ENCODE measurements around the gene FAM3C. TPM values are rescaled to one million over a fixed set of nuclear protein-coding genes. Genes with fewer than 3 reads are reported as not detected.
A peak's percentile ranks its signal among the peaks of the same experiment; 100 is the strongest.
"Not testable (repeated sequence)": the region's sequence is repeated elsewhere in the genome, so short reads cannot be mapped to it uniquely, and the experiment has no call there.

FAM3C gene
- total RNA-seq, 2 experiments from 2014 or later, result 13.3 to 14.9 TPM

DNA sequence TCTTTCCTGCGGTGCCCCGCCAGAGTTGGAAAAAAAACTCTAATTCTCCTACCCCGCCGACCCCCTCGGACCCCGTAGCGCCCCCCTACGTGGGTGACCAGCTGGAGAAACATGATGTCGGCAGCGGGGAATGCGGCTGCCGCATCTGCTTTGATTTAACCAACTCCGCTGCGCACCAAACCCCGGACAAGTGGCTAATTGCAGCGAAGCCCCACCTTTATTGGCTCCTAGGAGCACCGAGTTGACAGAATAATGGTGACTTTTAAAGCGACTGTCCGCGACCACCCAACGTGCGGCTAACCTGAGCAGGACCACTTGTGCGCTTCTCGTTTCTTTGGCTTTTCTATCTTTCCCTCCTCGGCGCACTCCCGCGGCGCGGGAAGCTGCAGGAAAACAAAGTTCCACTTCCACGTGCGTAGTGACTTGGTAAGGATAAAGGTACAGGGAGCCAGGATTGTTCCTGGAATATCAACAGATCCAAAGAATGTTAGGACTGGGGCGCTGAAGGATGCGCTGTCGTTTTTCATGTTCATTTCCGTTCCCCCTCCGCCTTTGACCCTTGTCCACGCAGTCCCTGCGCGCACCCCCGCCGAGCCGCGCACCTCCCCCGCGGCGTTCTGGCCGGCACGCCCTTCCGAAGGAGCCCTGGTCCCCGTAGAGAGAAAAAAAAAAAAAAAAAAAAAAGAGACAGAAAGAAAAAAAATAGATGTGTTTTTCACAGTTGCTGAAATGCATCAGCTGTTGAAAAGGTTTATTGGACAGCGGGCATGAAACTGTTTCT lies 65.9 kb downstream of the FAM3C start:
- ATAC-seq (no peak), DNase-seq (peak; percentile 14)
- intact Hi-C loops (cut with DNase I, micrococcal nuclease), result no loop called here
- ChIA-PET CTCF (interaction anchor here (0.7 to 1.2 kb wide), 6 partner anchors 8 to 101 kb away, joined by 3 to 4 read pairs (median 3); no protein-coding TSS in a partner anchor), POLR2A (no interaction called here)
- peak overlapping the region; percentile 8 for H3K4me3 Mint-ChIP-seq
- no peak overlapping the region for H3K27ac Mint-ChIP-seq
- H3K9me3 Mint-ChIP-seq (ENCODE audit: low read depth), result no peaks in the 10 kb centered on the region
- peaks cover 19% of the 10 kb centered on the region for H3K4me1 Mint-ChIP-seq
- H3K36me3 Mint-ChIP-seq (ENCODE audit: low read depth), result no peaks in the 10 kb centered on the region
- H3K27me3 Mint-ChIP-seq, result peaks cover 54% of the 10 kb centered on the region

DNA sequence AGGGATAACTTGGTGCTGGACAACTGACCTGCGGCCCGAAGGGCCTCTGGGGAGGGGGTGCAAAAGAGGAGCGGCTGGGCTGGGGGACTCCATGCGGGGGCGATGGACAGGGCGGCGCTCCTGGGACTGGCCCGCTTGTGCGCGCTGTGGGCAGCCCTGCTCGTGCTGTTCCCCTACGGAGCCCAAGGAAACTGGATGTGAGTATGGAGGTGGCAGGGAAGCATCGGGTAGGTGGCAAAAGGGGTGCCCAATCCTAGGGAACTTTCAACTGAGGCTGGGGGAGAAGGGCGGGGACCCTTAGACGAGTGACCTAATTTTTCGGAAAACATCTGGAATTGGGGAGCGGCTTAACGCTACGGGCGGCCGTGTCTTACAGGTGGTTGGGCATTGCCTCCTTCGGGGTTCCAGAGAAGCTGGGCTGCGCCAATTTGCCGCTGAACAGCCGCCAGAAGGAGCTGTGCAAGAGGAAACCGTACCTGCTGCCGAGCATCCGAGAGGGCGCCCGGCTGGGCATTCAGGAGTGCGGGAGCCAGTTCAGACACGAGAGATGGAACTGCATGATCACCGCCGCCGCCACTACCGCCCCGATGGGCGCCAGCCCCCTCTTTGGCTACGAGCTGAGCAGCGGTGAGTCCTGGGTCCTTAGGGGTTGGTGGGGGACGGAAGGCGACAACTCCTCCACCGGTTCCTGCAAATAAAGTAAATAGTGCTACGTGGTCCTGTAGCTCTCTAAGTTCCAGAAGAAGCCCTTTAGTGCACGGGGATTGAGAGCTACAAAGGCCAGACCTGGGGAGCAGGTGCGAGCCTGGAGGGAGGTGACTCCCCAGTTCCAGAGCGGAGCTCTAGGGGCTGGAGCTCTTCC lies 66.7 kb downstream of the FAM3C start:
- DNase-seq (peak; percentile 52), ATAC-seq (peak; percentile 47)
- H3K9me3 Mint-ChIP-seq (ENCODE audit: low read depth), result no peaks in the 10 kb centered on the region
- H3K4me1 Mint-ChIP-seq, result peaks cover 19% of the 10 kb centered on the region
- H3K4me3 Mint-ChIP-seq, result peak overlapping the region; percentile 8
- H3K27me3 Mint-ChIP-seq, result peaks cover 52% of the 10 kb centered on the region
- H3K27ac Mint-ChIP-seq, result no peak overlapping the region
- ChIA-PET POLR2A (no interaction called here), CTCF (interaction anchor here (0.6 to 1.2 kb wide), 5 partner anchors 9 to 752 kb away, joined by 3 to 4 read pairs (median 3); no protein-coding TSS in a partner anchor)
- H3K36me3 Mint-ChIP-seq (ENCODE audit: low read depth), result no peaks in the 10 kb centered on the region
- intact Hi-C loops (cut with DNase I, micrococcal nuclease), result no loop called here

DNA sequence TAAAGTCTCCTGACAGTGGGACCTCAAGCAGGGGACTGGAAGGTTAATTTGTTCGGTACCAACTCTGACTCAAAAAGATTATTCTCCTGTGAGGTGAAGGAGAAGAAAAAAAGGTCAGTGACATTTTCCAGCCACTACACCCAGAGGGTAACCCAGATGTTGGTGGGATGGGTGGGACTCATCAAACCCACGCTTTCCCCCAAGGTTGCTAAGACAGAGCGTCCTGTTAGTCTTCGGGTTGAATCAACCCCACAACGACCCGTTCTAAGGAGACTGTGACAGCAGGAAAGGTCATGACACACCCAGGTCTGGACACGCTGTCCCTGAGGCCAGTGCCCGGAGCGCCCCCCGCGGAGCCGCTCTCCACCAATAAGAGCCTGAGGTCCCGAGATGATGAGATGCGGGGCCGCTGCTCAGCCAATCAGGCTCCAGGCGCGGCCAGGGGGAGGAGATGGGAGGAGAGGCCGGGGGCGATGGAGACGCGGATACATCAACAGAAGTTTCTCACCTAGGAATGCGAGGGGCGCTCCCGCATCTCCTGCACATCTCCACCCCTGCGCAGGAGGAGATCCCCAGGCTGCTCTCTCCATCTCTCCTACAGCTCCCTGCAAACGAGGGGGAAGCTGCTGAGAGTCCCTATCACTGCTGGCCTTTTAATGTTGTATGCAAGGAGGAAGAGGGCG lies 67.5 kb downstream of the FAM3C start, which contains the start of gene WNT16:
TSS of gene WNT16 (plus strand) at position 493 of the 683 bp plus-strand sequence. CDS start 293 bp downstream, outside the sequence.
- no peak within 1 kb of the TSS for H3K4me3 Mint-ChIP-seq
- no peaks in the 10 kb centered on the region for H3K36me3 Mint-ChIP-seq (ENCODE audit: low read depth)
- ChIA-PET POLR2A (no interaction called here), CTCF (interaction anchor here (0.6 to 1.2 kb wide), 2 partner anchors 23 to 753 kb away, joined by 3 read pairs; no protein-coding TSS in a partner anchor)
- peaks cover 48% of the 10 kb centered on the region for H3K27me3 Mint-ChIP-seq
- intact Hi-C loops (cut with DNase I, micrococcal nuclease), result no loop called here
- H3K9me3 Mint-ChIP-seq (ENCODE audit: low read depth), result no peaks in the 10 kb centered on the region
- ATAC-seq, result no peak
- peaks cover 19% of the 10 kb centered on the region for H3K4me1 Mint-ChIP-seq
- no peak for DNase-seq
- H3K27ac Mint-ChIP-seq, result no peak within 1 kb of the TSS

DNA sequence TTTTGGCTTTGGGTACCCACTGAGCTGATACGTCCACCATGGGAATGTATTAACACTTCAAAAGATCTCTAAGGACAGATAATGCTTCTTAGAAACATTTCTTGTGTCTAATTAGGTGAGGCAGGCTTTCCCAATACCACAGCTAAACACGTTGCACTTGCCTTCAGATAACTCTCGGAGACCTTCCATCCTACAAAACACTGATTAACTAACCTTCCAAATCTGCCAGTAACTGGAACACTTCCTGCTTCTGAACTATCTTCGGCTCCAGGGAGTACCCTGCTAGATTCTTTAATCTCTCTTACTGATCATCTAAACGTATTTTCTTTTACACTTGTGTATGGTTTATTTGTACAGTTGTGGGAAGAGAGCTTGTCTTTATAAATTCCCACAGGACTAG lies 68.4 kb downstream of the FAM3C start:
- intact Hi-C loops (cut with DNase I, micrococcal nuclease), result no loop called here
- Mint-ChIP-seq H3K27ac (no peak overlapping the region), H3K4me3 (no peak overlapping the region), H3K27me3 (peaks cover 50% of the 10 kb centered on the region), H3K9me3 (ENCODE audit: low read depth) (no peaks in the 10 kb centered on the region), H3K36me3 (ENCODE audit: low read depth) (no peaks in the 10 kb centered on the region), H3K4me1 (peaks cover 19% of the 10 kb centered on the region)
- ATAC-seq (no peak), DNase-seq (no peak)
- ChIA-PET POLR2A (no interaction called here), CTCF (interaction anchor here (0.8 kb wide), 1 partner anchor 9 kb away, joined by 6 read pairs; no protein-coding TSS in a partner anchor)

DNA sequence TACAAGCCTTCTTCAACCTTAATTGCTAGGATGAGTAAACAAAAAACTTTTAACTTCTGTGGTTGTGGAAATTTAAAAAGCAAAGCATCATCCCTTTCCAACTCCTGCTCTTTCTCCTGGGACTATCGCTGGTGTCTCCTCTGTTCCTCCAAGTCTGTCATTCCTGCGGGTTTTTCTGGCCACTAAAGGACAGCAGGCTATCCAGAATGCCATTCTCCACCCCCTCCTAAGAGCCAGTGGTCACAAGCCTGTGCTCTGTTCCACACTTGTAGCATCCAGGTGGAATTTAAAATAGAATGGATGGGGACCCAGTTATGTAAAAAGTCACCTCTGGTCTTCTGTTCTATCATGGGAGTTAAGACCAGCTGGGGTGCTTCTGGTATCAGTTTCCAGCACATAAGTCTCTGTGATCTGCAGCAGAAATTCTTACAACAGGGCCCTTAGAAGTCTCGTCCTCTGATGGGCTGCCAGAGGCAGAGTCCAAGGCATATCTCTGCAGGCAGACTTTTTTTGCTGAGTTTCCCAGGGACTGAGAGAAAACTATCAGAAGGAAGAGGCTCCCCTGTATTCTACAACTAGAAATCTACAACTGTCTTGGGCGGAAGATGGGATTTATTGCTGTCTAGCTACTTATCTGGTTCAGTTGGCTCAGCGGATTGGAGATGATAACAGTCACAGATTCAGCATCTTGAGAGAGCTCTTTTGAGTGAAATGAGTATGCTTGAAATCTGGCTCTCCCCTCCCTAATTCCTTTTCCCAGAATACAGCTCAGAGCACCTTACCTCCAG lies 72.4 kb downstream of the FAM3C start:
- no peak for DNase-seq
- no peaks in the 10 kb centered on the region for H3K9me3 Mint-ChIP-seq (ENCODE audit: low read depth)
- no peaks in the 10 kb centered on the region for H3K36me3 Mint-ChIP-seq (ENCODE audit: low read depth)
- no peak for ATAC-seq
- H3K27me3 Mint-ChIP-seq, result peaks cover 30% of the 10 kb centered on the region
- intact Hi-C loops (cut with DNase I, micrococcal nuclease), result no loop called here
- ChIA-PET POLR2A (no interaction called here), CTCF (no interaction called here)
- H3K4me1 Mint-ChIP-seq, result peaks cover 4% of the 10 kb centered on the region
- H3K4me3 Mint-ChIP-seq, result no peak overlapping the region
- H3K27ac Mint-ChIP-seq, result no peak overlapping the region

DNA sequence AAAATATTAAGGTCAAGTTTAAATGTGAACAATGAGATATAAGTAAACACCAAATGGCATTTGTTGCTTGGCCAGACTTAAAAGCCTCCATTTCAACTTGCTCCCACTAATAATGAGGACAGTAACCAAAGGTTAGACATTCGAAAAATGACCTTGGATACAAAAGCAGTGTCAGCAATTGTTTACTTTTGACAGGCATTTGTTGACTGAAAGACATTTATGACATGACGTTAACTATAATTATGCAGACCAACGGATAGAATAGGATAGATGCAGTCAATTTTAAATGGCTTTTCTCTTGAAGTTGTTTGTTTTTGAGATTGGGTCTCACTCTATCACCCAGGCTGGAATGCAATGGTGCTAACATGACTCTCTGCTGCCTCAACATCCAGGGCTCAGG lies 73.6 kb downstream of the FAM3C start:
- Mint-ChIP-seq H3K4me3 (no peak overlapping the region), H3K9me3 (ENCODE audit: low read depth) (no peaks in the 10 kb centered on the region), H3K36me3 (ENCODE audit: low read depth) (no peaks in the 10 kb centered on the region), H3K27ac (no peak overlapping the region), H3K4me1 (no peaks in the 10 kb centered on the region), H3K27me3 (peaks cover 18% of the 10 kb centered on the region)
- ATAC-seq (no peak), DNase-seq (no peak)
- intact Hi-C loops (cut with DNase I, micrococcal nuclease), result no loop called here
- CTCF ChIA-PET, result no interaction called here
- POLR2A ChIA-PET, result no interaction called here

DNA sequence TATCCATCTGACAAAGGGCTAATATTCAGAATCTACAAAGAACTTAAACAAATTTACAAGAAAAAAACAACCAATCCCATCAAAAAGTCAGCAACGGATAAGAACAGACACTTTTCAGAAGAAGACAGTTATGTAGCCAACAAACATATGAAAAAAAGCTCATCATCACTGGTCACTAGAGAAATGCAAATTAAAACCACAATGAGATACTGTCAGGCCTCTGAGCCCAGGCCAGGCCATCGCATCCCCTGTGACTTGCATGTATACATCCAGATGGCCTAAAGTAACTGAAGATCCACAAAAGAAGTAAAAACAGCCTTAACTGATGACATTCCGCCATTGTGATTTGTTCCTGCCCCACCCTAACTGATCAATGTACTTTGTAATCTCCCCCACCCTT lies 80.9 kb downstream of the FAM3C start:
- H3K27ac Mint-ChIP-seq; CTCF ChIA-PET; POLR2A ChIA-PET; DNase-seq; ATAC-seq; H3K9me3 Mint-ChIP-seq (ENCODE audit: low read depth); intact Hi-C loops (cut with DNase I, micrococcal nuclease); H3K27me3 Mint-ChIP-seq; H3K4me3 Mint-ChIP-seq; H3K36me3 Mint-ChIP-seq (ENCODE audit: low read depth); H3K4me1 Mint-ChIP-seq: not testable (repeated sequence)

DNA sequence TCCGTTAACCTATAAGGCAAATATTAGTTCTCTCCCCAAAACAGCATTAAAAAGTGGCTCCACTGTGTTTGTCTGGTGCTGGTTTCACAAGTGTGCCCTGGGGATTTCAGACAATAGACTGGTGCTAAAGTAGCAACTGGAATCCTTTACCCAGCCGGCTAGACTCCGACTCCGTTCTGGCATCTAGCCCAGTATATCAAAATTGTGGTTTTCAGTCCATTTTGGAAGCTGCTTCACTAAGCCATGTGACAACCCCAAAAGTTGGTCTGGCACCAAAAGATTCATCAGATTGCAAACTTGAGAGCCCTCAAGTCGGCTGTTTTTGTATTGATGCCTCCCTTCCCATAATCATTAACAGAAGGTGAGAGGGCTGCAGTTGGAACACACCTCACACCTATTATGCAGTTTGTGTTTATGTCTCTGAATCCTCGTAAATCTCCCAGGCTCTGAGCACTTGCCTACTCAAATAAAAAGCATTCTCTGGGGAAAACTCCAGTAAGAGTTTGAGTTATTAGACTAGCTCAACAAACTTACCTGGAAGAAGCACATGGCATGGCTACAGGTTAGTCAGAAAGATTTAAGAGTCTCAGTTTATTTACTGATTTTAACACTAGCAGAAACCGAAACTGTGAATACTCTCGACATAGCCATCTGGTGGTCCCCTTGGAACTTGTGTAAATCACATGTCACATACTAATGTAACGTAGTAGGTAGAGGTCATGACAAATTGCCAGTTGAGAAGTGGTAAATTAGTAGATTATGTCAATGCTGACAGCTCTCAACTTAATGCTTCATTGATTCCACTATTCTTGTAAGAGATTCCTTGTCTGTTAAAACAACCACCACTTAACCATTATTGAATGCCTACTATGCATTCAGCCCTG lies 82.1 kb downstream of the FAM3C start:
- Mint-ChIP-seq H3K27ac (no peak overlapping the region), H3K36me3 (ENCODE audit: low read depth) (no peaks in the 10 kb centered on the region), H3K4me1 (no peaks in the 10 kb centered on the region), H3K9me3 (ENCODE audit: low read depth) (no peaks in the 10 kb centered on the region), H3K27me3 (peaks cover 7% of the 10 kb centered on the region), H3K4me3 (no peak overlapping the region)
- no peak for DNase-seq
- ChIA-PET CTCF (interaction anchor here (0.8 kb wide), 1 partner anchor 20 kb away, joined by 3 read pairs; no protein-coding TSS in a partner anchor), POLR2A (no interaction called here)
- ATAC-seq, result no peak
- intact Hi-C loops (cut with DNase I, micrococcal nuclease), result no loop called here

DNA sequence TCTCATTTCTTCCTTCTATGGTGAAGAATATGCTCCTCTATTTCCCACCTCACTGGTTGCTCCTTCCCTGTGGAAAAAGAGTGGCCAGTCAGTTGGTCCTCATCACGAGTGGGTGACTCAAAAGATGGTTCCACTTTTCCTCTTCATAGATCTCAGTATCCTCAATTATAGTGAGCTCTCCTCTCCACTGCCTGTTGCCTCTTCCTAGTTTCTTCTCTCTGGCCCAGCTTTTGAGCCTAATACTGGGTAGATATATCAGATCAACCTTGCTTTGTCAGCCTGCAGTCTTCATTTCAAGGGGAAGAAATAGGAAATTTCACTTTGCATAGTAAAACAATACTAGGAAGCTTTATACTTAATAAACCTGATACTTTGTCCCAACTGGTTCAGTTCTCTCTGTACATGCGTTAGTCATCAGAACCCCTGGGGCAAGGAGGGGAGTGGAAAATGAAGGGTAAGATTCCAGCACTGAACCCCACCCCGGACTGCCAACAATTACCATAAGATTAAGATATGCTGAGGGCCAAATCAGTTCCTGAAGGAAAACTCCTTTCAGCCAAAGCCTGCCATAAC lies 82.8 kb downstream of the FAM3C start:
- Mint-ChIP-seq H3K36me3 (ENCODE audit: low read depth) (no peaks in the 10 kb centered on the region), H3K27ac (no peak overlapping the region), H3K9me3 (ENCODE audit: low read depth) (no peaks in the 10 kb centered on the region), H3K4me3 (no peak overlapping the region), H3K4me1 (no peaks in the 10 kb centered on the region), H3K27me3 (peaks cover 7% of the 10 kb centered on the region)
- no peak for ATAC-seq
- no peak for DNase-seq
- ChIA-PET CTCF (interaction anchor here (0.8 to 1.0 kb wide), 2 partner anchors 20 to 33 kb away, joined by 3 read pairs; no protein-coding TSS in a partner anchor), POLR2A (no interaction called here)
- intact Hi-C loops (cut with DNase I, micrococcal nuclease), result no loop called here

DNA sequence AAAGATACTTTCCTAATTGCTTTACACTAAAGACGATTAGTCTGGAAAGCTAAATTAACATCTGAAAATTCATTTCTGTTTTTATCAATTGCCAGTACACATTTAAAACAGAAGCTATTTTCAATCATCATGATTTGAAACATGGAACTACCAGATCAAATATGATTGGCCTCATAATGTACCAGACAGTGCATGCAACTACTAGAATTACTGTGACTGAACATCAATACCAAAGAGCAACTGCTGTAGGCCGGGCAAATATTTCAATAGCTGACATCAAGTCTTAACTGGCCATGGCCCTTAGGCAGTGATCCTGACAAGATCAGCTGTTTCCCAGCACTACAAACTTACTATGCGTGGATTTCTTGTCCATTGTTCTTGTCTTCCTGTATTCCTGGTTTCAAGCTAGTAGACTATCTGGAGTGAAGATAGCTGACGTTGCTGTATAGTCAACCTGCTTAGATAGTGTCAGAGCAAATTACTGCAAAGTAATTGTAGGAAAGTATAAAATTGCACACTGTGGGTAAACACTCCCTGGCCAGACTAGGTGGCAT lies 89.0 kb downstream of the FAM3C start:
- no peak overlapping the region for H3K27ac Mint-ChIP-seq
- H3K4me1 Mint-ChIP-seq, result peaks cover 10% of the 10 kb centered on the region
- no peaks in the 10 kb centered on the region for H3K36me3 Mint-ChIP-seq (ENCODE audit: low read depth)
- ChIA-PET CTCF (no interaction called here), POLR2A (no interaction called here)
- intact Hi-C loops (cut with DNase I, micrococcal nuclease), result loop anchor here in 1 of 2 experiments (2.0 kb wide), 1 partner anchor 28 kb away; no protein-coding TSS in a partner anchor
- ATAC-seq (no peak), DNase-seq (no peak)
- H3K4me3 Mint-ChIP-seq, result no peak overlapping the region
- H3K9me3 Mint-ChIP-seq (ENCODE audit: low read depth), result no peaks in the 10 kb centered on the region
- H3K27me3 Mint-ChIP-seq, result peaks cover 19% of the 10 kb centered on the region
